BE2C (cell line): ENCODE data around the gene RNASE11.

Experiments
- DNase-seq: peaks from one replicate; pipeline ENCODE4 v3.0.0-alpha.2; 2020
- H3K27me3 ChIP-seq: fragments of 250-450 bp; sonication (Bioruptor Pico); 2 replicates; pipeline ENCODE4 v1.5.1; 2020; ENCODE audit warnings: mild to moderate bottlenecking
- H3K36me3 ChIP-seq: fragments of 250-450 bp; sonication (Bioruptor Pico); 2 replicates; pipeline ENCODE4 v1.5.1; 2020; ENCODE audit warnings: mild to moderate bottlenecking
- H3K4me1 ChIP-seq: fragments of 250-450 bp; sonication (Bioruptor Pico); 2 replicates; pipeline ENCODE4 v1.5.1; 2020
- H3K4me3 ChIP-seq: 2 replicates; pipeline ENCODE4 v1.5.1; 2011; ENCODE audit warnings: low read depth, low read length
- H3K9me3 ChIP-seq: fragments of 250-450 bp; sonication (Bioruptor Pico); 2 replicates; pipeline ENCODE4 v1.5.1; 2020
- CTCF ChIP-seq: IDR thresholded peaks from 2 replicates; pipeline ENCODE4 v1.5.1; 2012; ENCODE audit warnings: mild to moderate bottlenecking, low read depth, low read length

RNASE11 gene

DNA sequence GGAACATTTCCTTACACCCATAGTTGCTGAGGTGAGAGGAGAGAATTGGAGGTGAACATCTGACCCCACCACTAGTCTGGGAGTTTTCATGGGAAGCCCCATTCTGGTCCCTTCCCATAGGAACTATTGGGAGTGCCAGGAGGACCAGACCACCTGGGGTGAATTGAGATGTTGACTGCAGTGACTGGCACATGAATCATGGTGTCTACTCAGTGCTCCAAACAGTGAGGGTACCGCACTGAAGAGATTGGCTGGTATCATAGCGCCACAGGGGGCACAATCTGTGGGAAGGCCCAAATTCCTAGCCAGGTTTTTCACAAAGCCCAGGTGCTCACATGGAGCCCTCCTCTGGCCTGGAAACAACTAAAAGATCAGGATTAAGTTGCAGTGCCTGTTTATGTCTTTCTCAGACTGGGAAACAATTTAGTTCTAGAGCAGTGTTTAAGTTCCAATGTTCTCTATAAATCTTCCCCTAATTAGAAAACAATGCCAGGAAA is 23.3 kb downstream of the RNASE11 start:
- Histone ChIP-seq H3K4me3 (no peak overlapping the region), H3K36me3 (no peaks in the 10 kb centered on the region), H3K4me1 (no peaks in the 10 kb centered on the region), H3K9me3 (peaks cover 5% of the 10 kb centered on the region; the same call in 1 of the 2 replicates), H3K27me3 (no peaks in the 10 kb centered on the region; the same call in 1 of the 2 replicates)
- TF ChIP-seq CTCF, result no peak
- DNase-seq, result no peak

DNA sequence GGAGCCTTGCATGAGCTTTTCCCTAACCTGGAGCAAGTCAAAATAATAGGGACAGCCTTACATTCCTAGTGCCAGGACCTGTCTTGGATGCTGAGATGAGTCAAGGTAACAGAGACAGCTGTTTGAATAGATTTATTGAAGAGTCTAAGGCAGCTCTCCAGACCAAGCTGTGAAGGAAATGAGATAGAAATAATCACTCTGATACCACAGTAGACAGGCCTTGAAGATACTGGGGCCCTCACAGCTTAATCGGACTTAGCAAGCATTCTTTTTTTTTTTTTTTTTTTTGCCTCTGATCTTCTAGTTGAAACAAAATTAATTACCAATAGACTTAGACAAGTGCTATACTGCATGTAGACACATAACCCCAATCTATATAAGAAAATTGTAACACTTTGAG is 23.8 kb downstream of the RNASE11 start:
- no peaks in the 10 kb centered on the region for H3K36me3 ChIP-seq
- peaks cover 1% of the 10 kb centered on the region; the same call in 1 of the 2 replicates for H3K9me3 ChIP-seq
- no peak overlapping the region for H3K4me3 ChIP-seq
- no peak for DNase-seq
- no peak for TF ChIP-seq CTCF
- H3K4me1 ChIP-seq, result no peaks in the 10 kb centered on the region
- H3K27me3 ChIP-seq, result no peaks in the 10 kb centered on the region; the same call in 1 of the 2 replicates

- no peaks in the 10 kb centered on the region for H3K9me3 ChIP-seq
- no peak within 1 kb of the TSS for H3K4me3 ChIP-seq
- no peak for DNase-seq
- H3K4me1 ChIP-seq, result no peaks in the 10 kb centered on the region
- peaks cover 11% of the 10 kb centered on the region; the same call in 1 of the 2 replicates for H3K27me3 ChIP-seq
- no peak for TF ChIP-seq CTCF
- H3K36me3 ChIP-seq, result no peaks in the 10 kb centered on the region
These were observed 26.8 kb downstream of the RNASE11 start, which contains the start of gene RNASE9 for GRCh38 chr14:20560961-20561360. Gene RNASE9 (minus strand): TSS chr14:20561047.

DNA sequence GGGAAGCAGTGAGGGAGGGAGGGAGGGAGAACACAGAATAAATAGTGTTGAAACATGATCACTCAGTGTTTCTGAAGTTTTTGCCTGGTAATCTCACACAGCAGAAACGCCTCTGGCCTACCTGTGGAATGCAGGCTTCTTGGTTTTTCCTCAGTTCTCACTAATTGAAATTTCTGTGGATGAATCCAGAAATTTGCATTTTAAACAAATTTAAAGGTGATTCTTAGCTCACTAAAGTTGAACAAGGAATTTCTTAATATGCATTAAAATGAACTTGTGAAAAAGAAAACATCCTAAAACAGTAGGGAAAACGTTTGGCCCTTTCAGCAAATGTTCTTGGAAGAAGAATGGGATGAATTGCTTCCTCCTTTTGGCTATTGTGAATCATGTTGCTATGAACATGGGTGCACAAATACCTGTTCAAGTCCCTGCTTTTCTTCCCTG is 28.3 kb downstream of the RNASE11 start:
- H3K27me3 ChIP-seq, result peaks cover 11% of the 10 kb centered on the region; the same call in 1 of the 2 replicates
- H3K4me1 ChIP-seq, result no peaks in the 10 kb centered on the region
- no peak overlapping the region for H3K4me3 ChIP-seq
- no peaks in the 10 kb centered on the region for H3K36me3 ChIP-seq
- TF ChIP-seq CTCF, result no peak
- no peaks in the 10 kb centered on the region for H3K9me3 ChIP-seq
- no peak for DNase-seq

- Histone ChIP-seq H3K9me3 (no peaks in the 10 kb centered on the region), H3K27me3 (peaks cover 11% of the 10 kb centered on the region; the same call in 1 of the 2 replicates), H3K4me3 (no peak overlapping the region), H3K4me1 (no peaks in the 10 kb centered on the region), H3K36me3 (no peaks in the 10 kb centered on the region)
- no peak for DNase-seq
- no peak for TF ChIP-seq CTCF
These were observed 30.6 kb downstream of the RNASE11 start for GRCh38 chr14:20557212-20557542.

- TF ChIP-seq CTCF, result no peak
- DNase-seq, result no peak
- Histone ChIP-seq H3K9me3 (no peaks in the 10 kb centered on the region), H3K27me3 (peaks cover 11% of the 10 kb centered on the region; the same call in 1 of the 2 replicates), H3K4me1 (no peaks in the 10 kb centered on the region), H3K4me3 (no peak overlapping the region), H3K36me3 (no peaks in the 10 kb centered on the region)
These were observed 31.1 kb downstream of the RNASE11 start for GRCh38 chr14:20556500-20557211.
